Testis (tissue), 2 donors: Measurements from ENCODE around the gene TMOD4.

Experiments
- POLR2A ChIP-seq: fragments of 450-650 bp; IDR thresholded peaks from one replicate; pipeline ENCODE4 v1.6.1; 2017; ENCODE audit warnings: antibody characterized with exemption, mild to moderate bottlenecking, moderate library complexity
- TF ChIP-seq, protein P1 (sequence below), 3 experiments: fragments of 450-650 bp in 2 of 3; fragments of 200-600 bp in 1 of 3; sonication (generic) in 1 of 3; IDR thresholded peaks; one replicate each; pipeline ENCODE4 v1.5.1; 2016 to 2019; ENCODE audit warnings: antibody characterized with exemption in 3 of 3, mild to moderate bottlenecking in 2 of 3, moderate library complexity in 1 of 3

DNA sequence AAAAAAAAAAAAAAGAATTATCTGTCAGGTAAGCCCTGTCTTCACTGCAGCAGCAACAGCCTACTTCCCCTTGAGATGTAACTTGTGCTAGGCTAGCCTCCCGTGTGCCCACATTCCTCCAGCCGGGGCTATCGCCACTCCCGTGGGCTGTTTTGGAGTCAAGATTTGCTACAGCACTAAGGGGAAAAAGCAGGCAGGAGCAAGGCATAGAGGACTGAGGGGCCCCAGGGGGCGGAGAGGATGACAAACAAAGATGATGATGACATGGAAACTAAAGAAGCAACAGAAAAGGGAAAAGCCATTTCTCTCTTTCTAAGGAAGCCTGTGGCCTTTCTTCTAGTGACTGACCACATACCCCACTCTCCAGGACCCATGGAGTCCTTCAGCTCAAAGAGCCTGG is 17.5 kb downstream of the TMOD4 start:
- TF ChIP-seq, protein P1, sequence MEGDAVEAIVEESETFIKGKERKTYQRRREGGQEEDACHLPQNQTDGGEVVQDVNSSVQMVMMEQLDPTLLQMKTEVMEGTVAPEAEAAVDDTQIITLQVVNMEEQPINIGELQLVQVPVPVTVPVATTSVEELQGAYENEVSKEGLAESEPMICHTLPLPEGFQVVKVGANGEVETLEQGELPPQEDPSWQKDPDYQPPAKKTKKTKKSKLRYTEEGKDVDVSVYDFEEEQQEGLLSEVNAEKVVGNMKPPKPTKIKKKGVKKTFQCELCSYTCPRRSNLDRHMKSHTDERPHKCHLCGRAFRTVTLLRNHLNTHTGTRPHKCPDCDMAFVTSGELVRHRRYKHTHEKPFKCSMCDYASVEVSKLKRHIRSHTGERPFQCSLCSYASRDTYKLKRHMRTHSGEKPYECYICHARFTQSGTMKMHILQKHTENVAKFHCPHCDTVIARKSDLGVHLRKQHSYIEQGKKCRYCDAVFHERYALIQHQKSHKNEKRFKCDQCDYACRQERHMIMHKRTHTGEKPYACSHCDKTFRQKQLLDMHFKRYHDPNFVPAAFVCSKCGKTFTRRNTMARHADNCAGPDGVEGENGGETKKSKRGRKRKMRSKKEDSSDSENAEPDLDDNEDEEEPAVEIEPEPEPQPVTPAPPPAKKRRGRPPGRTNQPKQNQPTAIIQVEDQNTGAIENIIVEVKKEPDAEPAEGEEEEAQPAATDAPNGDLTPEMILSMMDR (IDR thresholded peaks at IDR 0.05), result no peak
- no peak for TF ChIP-seq POLR2A
